Measurements from ENCODE around the gene CHD8.
A peak's percentile ranks its signal among the peaks of the same experiment; 100 is the strongest.
"Not testable (repeated sequence)": the region's sequence is repeated elsewhere in the genome, so short reads cannot be mapped to it uniquely, and the experiment has no call there.

Gene CHD8

DNA sequence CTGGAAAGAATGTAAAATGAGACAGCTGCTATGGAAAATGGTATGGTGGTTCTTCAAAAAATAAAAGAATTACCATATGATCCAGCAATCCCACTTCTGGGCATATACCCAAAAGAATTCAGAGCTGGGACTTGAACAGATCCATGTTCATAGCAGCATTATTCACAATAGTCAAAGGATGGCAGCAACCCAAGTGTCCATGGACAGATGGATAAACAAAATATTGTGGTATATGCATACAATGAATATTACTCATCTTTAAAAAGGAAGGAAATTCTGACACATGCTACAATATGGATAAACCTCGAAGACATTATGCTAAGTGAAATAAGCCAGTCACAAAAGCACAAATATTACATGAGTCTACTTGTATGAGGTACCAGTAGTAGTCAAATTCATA lies 11.7 kb upstream of the CHD8 start:
- TF ChIP-seq POLR2A (IDR thresholded peaks at IDR 0.05; ENCODE audit: low read length) (no peak), GATA1 (IDR thresholded peaks at IDR 0.05; ENCODE audit: low read depth, low read length) (no peak)
- DNase-seq = no peak

DNA sequence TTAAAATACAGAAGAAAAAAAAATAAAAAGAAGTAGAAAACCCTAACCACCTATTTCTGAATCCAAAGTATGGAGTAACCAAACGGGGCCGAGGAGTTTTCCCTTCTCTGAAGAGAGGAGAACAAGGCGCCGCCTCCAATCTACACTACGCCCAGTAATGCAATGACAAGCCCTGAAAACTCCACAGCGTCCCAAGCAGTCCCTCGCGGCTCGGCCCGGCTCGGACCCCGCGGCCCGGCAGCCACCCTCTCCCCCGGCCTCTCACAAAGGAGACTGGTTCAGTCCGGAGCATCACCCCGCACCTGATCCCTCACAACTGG lies 371 bp downstream of the CHD8 start:
- TF ChIP-seq GATA1 (IDR thresholded peaks at IDR 0.05; ENCODE audit: low read depth, low read length) (no peak), POLR2A (IDR thresholded peaks at IDR 0.05; ENCODE audit: low read length) (no peak)
- peak; percentile 75 to 83 for DNase-seq

DNA sequence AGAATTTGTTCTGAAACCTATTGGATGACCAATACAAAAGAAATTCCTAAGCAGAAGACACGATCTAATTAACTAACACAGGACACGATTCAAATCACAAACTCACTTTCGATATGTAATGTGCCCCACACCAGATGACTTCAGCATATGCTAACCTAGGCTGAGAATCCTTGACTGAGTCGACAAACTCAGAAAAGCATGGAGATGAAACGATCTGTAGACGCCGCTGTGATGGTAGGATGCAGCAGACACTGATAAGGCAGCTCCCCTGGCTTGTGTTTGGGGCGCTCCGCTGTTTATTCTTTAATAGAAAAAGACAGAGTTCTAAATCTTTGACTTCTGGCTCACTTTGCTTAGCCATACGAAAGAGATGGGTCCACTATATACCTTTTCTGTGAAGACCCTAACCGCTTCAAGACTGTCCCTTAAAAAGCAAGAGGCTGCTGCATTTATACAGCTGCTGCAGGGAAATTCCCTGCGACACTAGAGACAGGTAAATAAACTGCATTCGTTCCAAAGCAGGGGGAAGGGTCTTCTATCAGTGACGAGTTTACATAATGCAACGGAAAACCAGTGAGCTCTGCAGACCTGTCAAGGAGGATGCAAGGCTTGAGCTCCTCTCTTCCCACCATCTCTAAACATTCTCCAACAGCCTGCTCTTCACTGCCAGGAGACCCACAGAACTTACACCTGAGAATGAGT lies 929 bp downstream of the CHD8 start:
- no peak for TF ChIP-seq POLR2A (IDR thresholded peaks at IDR 0.05; ENCODE audit: low read length)
- no peak for TF ChIP-seq GATA1 (IDR thresholded peaks at IDR 0.05; ENCODE audit: low read depth, low read length)
- DNase-seq = peak; percentile 45 to 49

DNA sequence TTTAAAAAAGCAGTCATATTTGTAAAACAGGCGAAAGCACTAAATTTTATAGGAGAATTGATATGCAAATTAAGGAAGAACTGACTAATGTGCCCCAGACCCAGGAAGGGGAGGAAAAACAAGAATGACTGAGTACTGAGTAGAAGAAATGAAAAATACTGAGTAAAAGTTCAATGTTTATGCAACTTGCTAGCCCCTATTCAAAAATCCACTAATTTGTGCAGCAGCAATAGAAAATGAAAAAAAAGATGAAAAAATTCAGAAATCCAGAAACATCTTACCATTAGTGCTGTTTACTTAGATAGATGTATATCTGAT lies 6.1 kb downstream of the CHD8 start:
- no peak for TF ChIP-seq POLR2A (IDR thresholded peaks at IDR 0.05; ENCODE audit: low read length)
- no peak for TF ChIP-seq GATA1 (IDR thresholded peaks at IDR 0.05; ENCODE audit: low read depth, low read length)
- DNase-seq = no peak

DNA sequence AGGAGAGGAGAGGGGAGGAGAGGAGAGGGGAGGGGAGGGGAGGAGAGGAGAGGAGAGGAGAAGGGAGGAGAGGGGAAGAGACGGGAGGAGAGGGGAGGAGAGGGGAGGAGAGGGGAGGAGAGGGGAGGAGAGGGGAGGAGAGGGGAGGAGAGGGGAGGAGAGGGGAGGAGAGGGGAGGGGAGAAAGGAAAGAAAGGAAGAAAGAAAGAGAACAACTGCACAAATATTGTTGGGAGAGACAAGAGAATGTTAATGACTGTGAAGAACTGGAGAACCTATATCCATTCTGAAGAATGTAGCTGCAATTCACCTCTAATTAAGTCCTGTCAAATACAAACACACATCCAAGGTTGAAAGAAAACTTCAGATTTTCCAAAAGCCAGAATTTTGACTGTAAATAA lies 13.3 kb downstream of the CHD8 start:
- not testable (repeated sequence) for DNase-seq

DNA sequence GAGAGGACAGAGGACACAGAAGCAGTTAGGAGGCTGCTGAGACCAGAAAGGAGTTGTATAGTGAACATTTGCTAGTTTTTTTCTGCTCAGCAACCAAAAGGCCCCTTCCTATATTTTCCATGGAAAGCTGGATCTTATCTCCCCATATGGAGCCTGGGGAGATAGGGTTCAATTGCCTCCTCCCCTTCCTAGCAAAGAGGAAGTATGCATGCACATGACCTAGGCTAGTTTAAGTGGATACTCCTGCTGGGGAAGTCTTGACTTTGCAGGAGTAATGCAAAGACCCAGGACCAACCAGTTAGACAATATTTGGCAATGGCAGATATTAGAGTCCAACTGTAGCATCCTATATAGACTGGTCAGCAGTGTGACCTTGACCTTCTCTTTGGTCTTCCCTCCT lies 15.1 kb downstream of the CHD8 start:
- TF ChIP-seq POLR2A (IDR thresholded peaks at IDR 0.05; ENCODE audit: low read length) (no peak), GATA1 (IDR thresholded peaks at IDR 0.05; ENCODE audit: low read depth, low read length) (no peak)
- DNase-seq = peak in 1 of 2 experiments; percentile 25

DNA sequence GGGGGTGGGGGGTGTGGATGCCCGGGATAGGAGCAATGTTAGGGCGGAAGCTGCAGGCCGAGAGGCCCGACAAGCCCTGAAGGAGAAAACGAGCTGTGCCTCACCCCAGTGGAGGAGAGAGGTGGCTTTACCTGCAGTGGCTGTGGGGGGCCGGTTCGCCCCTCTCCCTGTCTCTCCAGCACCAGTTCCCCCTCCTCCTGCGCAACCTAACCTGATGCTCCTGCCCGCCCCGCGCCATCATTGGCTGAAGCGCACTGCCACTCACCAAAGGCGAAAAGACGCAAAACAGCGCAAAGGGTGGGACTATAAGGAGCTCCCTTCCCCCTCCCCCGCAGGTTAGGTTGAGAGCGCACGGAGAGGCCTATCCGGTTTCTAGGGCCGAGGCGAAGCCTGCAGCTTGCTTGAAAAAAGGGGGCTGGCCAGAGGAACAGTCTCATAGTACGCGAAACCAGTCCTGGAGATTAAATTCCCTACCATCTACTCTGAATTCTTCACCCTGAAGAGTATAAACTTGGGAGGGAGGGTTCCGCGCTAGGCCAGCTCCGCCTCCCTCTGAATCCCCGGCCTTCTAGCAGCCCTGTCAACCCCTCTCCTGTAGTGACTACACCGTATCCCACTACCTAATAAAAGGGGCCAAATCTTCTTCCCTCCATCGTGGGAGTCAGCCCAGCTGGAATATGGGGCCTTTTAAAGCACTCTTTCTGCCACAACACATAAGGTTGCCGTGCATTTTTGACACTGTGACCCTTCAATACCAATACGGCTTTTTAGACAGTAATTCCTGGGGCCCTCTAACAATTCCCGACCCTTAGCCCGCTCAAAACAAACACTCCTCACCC lies 18.6 kb downstream of the CHD8 start:
- peak; percentile 64 for TF ChIP-seq POLR2A (IDR thresholded peaks at IDR 0.05; ENCODE audit: low read length)
- no peak for TF ChIP-seq GATA1 (IDR thresholded peaks at IDR 0.05; ENCODE audit: low read depth, low read length)
- peak; percentile 99 for DNase-seq

DNA sequence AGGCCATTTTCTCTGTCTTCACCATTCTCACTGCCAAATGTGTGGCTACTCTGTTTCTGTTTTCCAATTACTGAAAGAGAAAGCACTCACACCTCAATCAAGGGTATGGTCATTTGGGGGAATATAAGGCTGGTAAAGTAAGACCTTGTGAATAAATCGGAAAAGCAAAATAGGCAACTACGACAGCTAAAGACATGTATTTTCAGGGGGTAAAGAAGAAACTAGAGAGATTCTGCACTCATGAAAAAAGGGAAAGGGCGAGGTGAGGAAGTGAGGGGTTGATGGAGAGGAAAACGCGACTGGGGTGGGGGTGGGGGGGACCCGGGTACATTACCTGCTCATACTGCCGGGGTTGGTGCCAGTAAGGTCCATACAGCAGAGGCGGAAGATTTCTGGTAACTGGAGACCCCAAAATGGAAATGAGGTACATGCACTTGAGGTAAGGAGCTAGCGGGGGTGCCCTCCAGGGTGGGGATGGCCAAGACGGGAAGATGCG lies 19.3 kb downstream of the CHD8 start:
- DNase-seq = no peak
- TF ChIP-seq GATA1 (IDR thresholded peaks at IDR 0.05; ENCODE audit: low read depth, low read length) (no peak), POLR2A (IDR thresholded peaks at IDR 0.05; ENCODE audit: low read length) (no peak)

DNA sequence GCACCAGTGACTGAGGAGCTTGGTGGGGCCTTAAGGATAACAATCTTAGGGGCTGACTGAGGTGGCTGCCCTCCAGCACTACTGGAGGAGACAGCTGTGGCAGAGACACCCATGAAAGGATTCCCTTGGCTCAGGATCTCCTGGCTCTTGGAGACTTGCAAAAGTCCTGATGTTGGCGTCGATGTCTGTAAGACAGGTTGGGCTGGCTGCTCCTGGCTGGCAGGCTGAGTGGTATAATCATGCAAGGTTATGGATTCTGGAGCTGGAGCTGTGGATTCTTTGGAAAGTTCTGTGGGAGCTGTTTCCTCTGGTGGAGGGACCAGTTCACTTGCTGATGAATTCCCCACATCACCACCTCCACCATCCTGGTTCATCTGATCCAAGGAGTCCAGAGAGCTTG lies 24.8 kb downstream of the CHD8 start:
- DNase-seq = no peak
- no peak for TF ChIP-seq POLR2A (IDR thresholded peaks at IDR 0.05; ENCODE audit: low read length)
- TF ChIP-seq GATA1 (IDR thresholded peaks at IDR 0.05; ENCODE audit: low read depth, low read length) = no peak

DNA sequence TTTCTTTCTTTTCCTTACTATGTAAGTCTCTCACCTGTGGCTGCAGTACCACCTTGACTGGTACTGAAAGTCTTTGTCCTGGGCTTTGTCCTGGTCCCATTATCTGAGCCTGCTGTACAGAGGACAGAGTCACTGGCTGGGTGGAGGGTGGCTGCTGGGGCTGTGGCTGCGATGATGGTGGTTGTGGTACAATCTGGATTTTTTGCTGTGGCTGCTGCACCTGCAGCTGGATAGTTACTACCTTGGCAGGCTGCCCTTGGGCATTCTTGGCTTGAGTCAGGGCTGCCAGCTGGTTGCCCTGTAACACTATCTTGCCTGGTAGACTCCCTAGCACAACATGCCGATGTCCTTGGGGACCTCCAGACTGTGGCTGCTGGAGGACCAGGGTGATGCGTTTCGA lies 27.0 kb downstream of the CHD8 start:
- no peak for TF ChIP-seq POLR2A (IDR thresholded peaks at IDR 0.05; ENCODE audit: low read length)
- TF ChIP-seq GATA1 (IDR thresholded peaks at IDR 0.05; ENCODE audit: low read depth, low read length) = no peak
- DNase-seq = no peak

DNA sequence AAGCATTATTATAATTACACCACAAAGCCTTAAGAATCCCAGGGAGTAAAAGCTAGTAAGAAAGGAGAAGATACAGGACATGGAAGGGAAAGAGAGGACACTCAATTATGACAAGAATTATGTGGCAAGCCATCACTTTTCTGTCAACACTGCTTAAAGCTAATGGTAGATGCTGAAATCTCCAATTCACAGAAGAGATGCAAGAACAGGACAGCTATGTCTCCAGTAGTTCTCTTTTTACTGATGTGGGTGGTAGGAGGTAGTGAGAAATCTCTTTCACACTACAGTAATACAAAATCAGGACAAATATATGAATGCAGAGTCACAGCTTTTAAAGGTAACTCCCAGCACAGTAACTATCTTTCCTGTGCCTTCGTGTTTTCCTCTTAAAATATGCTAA lies 29.2 kb downstream of the CHD8 start:
- DNase-seq = no peak
- TF ChIP-seq POLR2A (IDR thresholded peaks at IDR 0.05; ENCODE audit: low read length) (no peak), GATA1 (IDR thresholded peaks at IDR 0.05; ENCODE audit: low read depth, low read length) (no peak)

DNA sequence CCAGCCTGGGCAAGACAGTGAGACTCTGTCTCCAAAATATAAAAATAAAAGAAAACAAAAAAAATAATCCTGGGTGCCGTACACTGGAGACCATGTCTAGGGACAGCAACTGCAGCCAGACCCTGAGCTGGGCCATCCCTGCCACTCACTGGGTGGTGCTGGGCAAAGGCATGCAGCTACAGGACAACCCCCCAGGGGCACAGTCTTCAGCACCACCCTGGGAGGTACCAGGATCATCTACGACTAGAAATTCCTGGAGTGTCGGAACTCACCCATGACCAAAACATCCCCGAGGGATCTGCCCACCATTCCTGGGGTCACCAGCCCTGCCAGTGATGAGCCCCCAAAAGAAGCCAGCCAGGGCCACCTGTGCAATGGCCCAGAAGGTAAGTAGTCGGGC lies 36.4 kb downstream of the CHD8 start:
- no peak for DNase-seq
- TF ChIP-seq POLR2A (IDR thresholded peaks at IDR 0.05; ENCODE audit: low read length) (no peak), GATA1 (IDR thresholded peaks at IDR 0.05; ENCODE audit: low read depth, low read length) (no peak)

DNA sequence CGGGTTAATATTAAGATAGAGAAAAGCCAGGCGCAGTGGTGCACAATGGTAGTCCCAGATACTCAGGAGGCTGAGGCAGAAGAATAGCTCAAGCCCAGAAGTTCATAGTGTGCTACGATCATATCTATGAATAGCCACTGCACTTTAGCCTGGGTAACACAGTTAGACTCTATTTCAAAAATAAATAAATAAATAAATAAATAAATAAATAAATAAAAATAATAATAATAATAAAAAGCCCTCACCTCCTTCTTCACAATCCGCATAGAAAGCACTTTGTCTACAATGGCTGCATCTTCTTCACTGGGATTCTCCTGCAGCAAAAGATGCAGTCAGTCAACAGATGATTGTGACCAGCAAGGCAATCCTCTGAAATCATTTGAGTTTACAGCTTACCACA lies 40.6 kb downstream of the CHD8 start:
- DNase-seq = no peak
- TF ChIP-seq GATA1 (IDR thresholded peaks at IDR 0.05; ENCODE audit: low read depth, low read length) (no peak), POLR2A (IDR thresholded peaks at IDR 0.05; ENCODE audit: low read length) (no peak)

DNA sequence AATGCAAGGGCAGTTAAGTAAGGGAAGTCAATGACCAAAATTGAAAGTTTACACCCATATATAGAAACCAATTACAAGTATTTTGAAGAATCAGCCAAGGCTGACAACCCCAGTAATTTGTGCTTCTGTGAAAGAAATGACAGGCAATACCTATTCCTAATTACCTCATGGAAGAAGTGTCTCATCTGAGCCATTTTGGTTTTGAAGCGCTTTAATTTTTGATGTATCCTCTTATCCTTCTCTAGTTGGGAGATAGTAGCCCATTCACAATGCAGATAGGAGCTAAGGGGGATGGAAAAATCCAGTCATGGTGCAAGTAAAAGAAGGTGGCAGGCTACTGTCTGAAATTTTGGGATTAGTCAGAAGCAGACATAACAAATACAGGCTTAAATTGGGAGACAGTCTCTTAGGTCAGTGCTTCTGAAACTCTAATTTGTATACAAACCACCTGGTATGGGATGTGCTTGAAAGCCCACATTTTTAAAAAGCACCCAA lies 41.7 kb downstream of the CHD8 start:
- TF ChIP-seq POLR2A (IDR thresholded peaks at IDR 0.05; ENCODE audit: low read length) = no peak
- no peak for TF ChIP-seq GATA1 (IDR thresholded peaks at IDR 0.05; ENCODE audit: low read depth, low read length)
- DNase-seq = no peak

DNA sequence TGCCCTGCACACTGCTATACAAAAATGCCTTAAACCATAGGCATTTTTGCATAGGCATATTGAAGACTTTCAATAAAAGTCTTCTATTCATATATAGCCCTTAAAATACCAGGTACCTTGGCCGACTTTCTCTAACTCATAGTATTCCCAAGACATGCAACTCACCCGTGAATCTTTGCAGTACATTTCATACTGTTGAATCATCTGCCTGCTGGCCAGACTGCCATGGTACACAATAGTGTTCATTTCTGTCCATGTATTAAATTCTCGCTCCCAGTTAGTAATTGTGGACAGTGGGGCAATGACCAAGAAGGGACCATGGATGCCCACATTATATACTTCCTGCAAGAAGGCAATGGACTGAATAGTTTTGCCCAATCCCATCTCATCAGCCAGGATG lies 47.8 kb downstream of the CHD8 start:
- DNase-seq = no peak
- TF ChIP-seq POLR2A (IDR thresholded peaks at IDR 0.05; ENCODE audit: low read length) = no peak
- TF ChIP-seq GATA1 (IDR thresholded peaks at IDR 0.05; ENCODE audit: low read depth, low read length) = no peak
